Common myeloid progenitor, CD34-positive (primary cell): ENCODE data around the gene CLEC2D.

Experiments used
- CTCF ChIA-PET: fragments of 350-600 bp; sonication (Branson Sonifier 250); formaldehyde crosslinking; loops from one replicate; lab custom pipeline; 2021; ENCODE audit warnings: antibody characterized with exemption; lab: Charles Lee
- POLR2A ChIA-PET: fragments of 350-600 bp; sonication (Branson Sonifier 250); formaldehyde crosslinking; loops from one replicate; lab custom pipeline; 2021; ENCODE audit warnings: antibody characterized with exemption; lab: Charles Lee
- DNase-seq, 3 donors: peaks; one replicate each; pipeline versions ENCODE4 v3.0.0 to v3.0.0-alpha.2; 2013
- H3K27ac ChIP-seq, 2 experiments: 1 replicate in 1 of 2; 2 replicates in 1 of 2; pipeline ENCODE4 v1.7.0; 2013; ENCODE audit warnings: inconsistent platforms in 2 of 2, low read length in 2 of 2, mild to moderate bottlenecking in 2 of 2, low read depth in 1 of 2, moderate library complexity in 1 of 2; ENCODE audit not compliant: severe bottlenecking in 2 of 2, insufficient read depth in 1 of 2, poor library complexity in 1 of 2
- H3K27me3 ChIP-seq, 5 experiments: replicated peaks in 2 of 5; 1 replicate in 3 of 5; 2 replicates in 2 of 5; pipeline versions ENCODE4 v1.6.1 to v1.7.0; 2013; ENCODE audit warnings: low read length in 4 of 5, mild to moderate bottlenecking in 2 of 5, moderate library complexity in 2 of 5, inconsistent platforms in 1 of 5; ENCODE audit not compliant: insufficient read depth in 5 of 5, control insufficient read depth in 4 of 5
- H3K36me3 ChIP-seq, 4 experiments: 1 replicate in 2 of 4; 2 replicates in 2 of 4; pipeline versions ENCODE4 v1.6.1 to v1.7.0; 2013; ENCODE audit warnings: low read length in 3 of 4, control low read depth in 1 of 4, mild to moderate bottlenecking in 1 of 4; ENCODE audit not compliant: control insufficient read depth in 4 of 4, insufficient read depth in 4 of 4
- H3K4me1 ChIP-seq, 4 experiments: 1 replicate in 3 of 4; 2 replicates in 1 of 4; pipeline versions ENCODE4 v1.6.1 to v1.7.1; 2013; ENCODE audit warnings: low read length in 3 of 4, mild to moderate bottlenecking in 3 of 4, control low read depth in 1 of 4, inconsistent platforms in 1 of 4, moderate library complexity in 1 of 4; ENCODE audit not compliant: control insufficient read depth in 4 of 4, insufficient read depth in 4 of 4; ENCODE audit errors: control extremely low read depth in 1 of 4
- H3K4me3 ChIP-seq, 7 experiments: 1 replicate in 4 of 7; 2 replicates in 3 of 7; pipeline versions ENCODE4 v1.5.1 to v1.7.0; 2013; ENCODE audit warnings: mild to moderate bottlenecking in 7 of 7, low read length in 6 of 7, moderate library complexity in 6 of 7, inconsistent platforms in 2 of 7, low read depth in 2 of 7, control low read depth in 1 of 7; ENCODE audit not compliant: insufficient read depth in 4 of 7, control insufficient read depth in 1 of 7; ENCODE audit errors: extremely low read depth in 1 of 7
- H3K9me3 ChIP-seq, 5 experiments: 1 replicate in 4 of 5; 2 replicates in 1 of 5; pipeline versions ENCODE4 v1.6.1 to v1.7.1; 2013; ENCODE audit warnings: low read length in 4 of 5, mild to moderate bottlenecking in 2 of 5, inconsistent platforms in 1 of 5, low read depth in 1 of 5, moderate library complexity in 1 of 5; ENCODE audit not compliant: control insufficient read depth in 4 of 5, insufficient read depth in 2 of 5; ENCODE audit errors: control extremely low read depth in 1 of 5
- WGBS: methylation state at CpG from one replicate; pipeline ENCODE4 v1.1.5; 2013; ENCODE audit not compliant: insufficient coverage; 5-methylcytosine and 5-hydroxymethylcytosine counted together

The CLEC2D gene

GRCh38 chr12:9650151-9650576 is 19.3 kb upstream of the CLEC2D start:
- peaks cover 17 to 64% (median 41%) of the 10 kb centered on the region in 4 experiments for H3K4me1 ChIP-seq

GRCh38 chr12:9651265-9651729 is 18.2 kb upstream of the CLEC2D start:
- no peaks in the 10 kb centered on the region for H3K9me3 ChIP-seq
- ChIA-PET POLR2A (interaction anchor here (0.6 to 1.1 kb wide), 3 partner anchors 12 to 99 kb away, joined by 3 to 5 read pairs (median 3); no protein-coding TSS in a partner anchor), CTCF (interaction anchor here (0.6 to 1.3 kb wide), 4 partner anchors 10 to 480 kb away, joined by 3 to 4 read pairs (median 3); no protein-coding TSS in a partner anchor)
- peak overlapping the region; percentile 17 to 86 for H3K27ac ChIP-seq
- peaks cover 17 to 64% (median 41%) of the 10 kb centered on the region in 4 experiments for H3K4me1 ChIP-seq
- peak overlapping the region in 2 of 7 experiments; percentile 76 to 92 for H3K4me3 ChIP-seq
- peaks cover 2 to 34% (median 11%) of the 10 kb centered on the region in 4 experiments for H3K36me3 ChIP-seq
- 40% methylated on average over 1 of the region's 3 CpGs for WGBS
- DNase-seq, result peak; percentile 31 to 78 (median 73)
- no peaks in the 10 kb centered on the region for H3K27me3 ChIP-seq

More at GRCh38 chr12:9650151-9650576, 19.3 kb upstream of the CLEC2D start:
- DNase-seq, result no peak
- Histone ChIP-seq H3K9me3 (no peaks in the 10 kb centered on the region), H3K4me3 (peak overlapping the region in 6 of 7 experiments; percentile 75 to 98 (median 84)), H3K27me3 (no peaks in the 10 kb centered on the region), H3K27ac (peak overlapping the region; percentile 61 to 86), H3K36me3 (peaks cover 2 to 23% (median 9%) of the 10 kb centered on the region in 4 experiments)
- ChIA-PET POLR2A (interaction anchor here (1.1 kb wide), 1 partner anchor 101 kb away, joined by 5 read pairs; no protein-coding TSS in a partner anchor), CTCF (interaction anchor here (0.7 to 1.3 kb wide), 4 partner anchors 17 to 100 kb away, joined by 3 to 4 read pairs (median 3); partner anchors contain the start of gene CLEC2D)
- 0% methylated on average over 1 of the region's 4 CpGs for WGBS

- Histone ChIP-seq H3K27ac (no peak overlapping the region), H3K36me3 (peaks cover 23 to 82% (median 54%) of the 10 kb centered on the region in 4 experiments), H3K4me3 (no peak overlapping the region), H3K4me1 (peaks cover 0 to 5% (median 0%) of the 10 kb centered on the region in 4 experiments), H3K27me3 (no peaks in the 10 kb centered on the region), H3K9me3 (peaks cover 0 to 19% (median 6%) of the 10 kb centered on the region in 5 experiments)
- POLR2A ChIA-PET, result no interaction called here
- CTCF ChIA-PET, result interaction anchor here (1.8 kb wide), 1 partner anchor 90 kb away, joined by 6 read pairs; no protein-coding TSS in a partner anchor
- DNase-seq, result no peak
- WGBS, result no CpG with 5 or more reads among the region's 1 CpG
Measured at GRCh38 chr12:9660046-9660445, 9.5 kb upstream of the CLEC2D start.

GRCh38 chr12:9661720-9662119 is 7.8 kb upstream of the CLEC2D start:
- no peak for DNase-seq
- Histone ChIP-seq H3K27ac (no peak overlapping the region), H3K27me3 (no peaks in the 10 kb centered on the region), H3K9me3 (peaks cover 0 to 19% (median 6%) of the 10 kb centered on the region in 5 experiments), H3K4me1 (peaks cover 0 to 5% (median 0%) of the 10 kb centered on the region in 4 experiments), H3K36me3 (peaks cover 23 to 78% (median 50%) of the 10 kb centered on the region in 4 experiments), H3K4me3 (no peak overlapping the region)
- ChIA-PET POLR2A (no interaction called here), CTCF (interaction anchor here (0.8 to 1.8 kb wide), 5 partner anchors 11 to 88 kb away, joined by 3 to 6 read pairs (median 6); no protein-coding TSS in a partner anchor)
- no CpG with 5 or more reads among the region's 2 CpGs for WGBS

- Histone ChIP-seq H3K9me3 (peaks cover 0 to 19% (median 6%) of the 10 kb centered on the region in 5 experiments), H3K27me3 (no peaks in the 10 kb centered on the region), H3K4me3 (no peak overlapping the region), H3K27ac (no peak overlapping the region), H3K4me1 (peaks cover 0 to 5% (median 0%) of the 10 kb centered on the region in 4 experiments), H3K36me3 (peaks cover 23 to 71% (median 47%) of the 10 kb centered on the region in 4 experiments)
- DNase-seq, result no peak
- ChIA-PET POLR2A (no interaction called here), CTCF (interaction anchor here (1.6 to 1.7 kb wide), 3 partner anchors 14 to 28 kb away, joined by 4 to 6 read pairs (median 6); no protein-coding TSS in a partner anchor)
Measured at GRCh38 chr12:9662488-9662887, 7.0 kb upstream of the CLEC2D start.

- no peak overlapping the region for H3K4me3 ChIP-seq
- peaks cover 5 to 24% (median 18%) of the 10 kb centered on the region in 4 experiments for H3K36me3 ChIP-seq
- DNase-seq, result peak in 2 of 3 donors; percentile 24 to 26
- no CpG with 5 or more reads among the region's 2 CpGs for WGBS
- CTCF ChIA-PET, result interaction anchor here (0.9 to 2.2 kb wide), 2 partner anchors 8 to 34 kb away, joined by 3 to 6 read pairs; no protein-coding TSS in a partner anchor
- peaks cover 0 to 8% (median under 1%) of the 10 kb centered on the region in 4 experiments for H3K4me1 ChIP-seq
- no peaks in the 10 kb centered on the region for H3K27me3 ChIP-seq
- POLR2A ChIA-PET, result no interaction called here
- no peak overlapping the region for H3K27ac ChIP-seq
- H3K9me3 ChIP-seq, result no peaks in the 10 kb centered on the region
Measured at GRCh38 chr12:9667403-9668160, 1.9 kb upstream of the CLEC2D start.
